H1 (cell line): ENCODE measurements around the gene ALLC. TPM values are rescaled to one million over a fixed set of nuclear protein-coding genes. Genes with fewer than 3 reads are reported as not detected.

Source experiments
- CBX5 ChIP-seq: fragments of 300-800, 300-1000 bp; sonication (generic); IDR thresholded peaks from 2 replicates; pipeline ENCODE4 v1.7.1; 2016; ENCODE audit warnings: antibody characterized with exemption, low read length, low read depth
- SP1 ChIP-seq: IDR thresholded peaks from 2 replicates; pipeline ENCODE4 v1.6.1; 2011; ENCODE audit warnings: low read depth, low read length
- polyA plus RNA-seq, 7 experiments: library from polyadenylated mRNA; depleted of rRNA in 3 of 7; stranded (reverse) in 5 of 7; unstranded in 2 of 7; fragments of >200 nt in 5 of 7; fragments of 200-250 nt in 2 of 7; gene quantifications; 1 replicate in 5 of 7; 2 replicates in 1 of 7; 4 replicates in 1 of 7; pipeline versions ENCODE4 v1.2.1 to v1.2.3, GENCODE V29; 2011 to 2013; ENCODE audit warnings: missing spikeins in 2 of 7, mixed read lengths in 2 of 7
- total RNA-seq: library from RNA; stranded (reverse); fragmentation: NEBNext Ultra II Directional; extraction: Animal tissue kit (Norgen Biotek cat#: 25700); gene quantifications from 2 replicates; pipeline ENCODE4 v1.2.1, GENCODE V29; 2021
- TF ChIP-seq, protein P1 (sequence below): IDR thresholded peaks from 2 replicates; pipeline ENCODE4 v1.6.1; 2012; ENCODE audit warnings: inconsistent platforms
- TF ChIP-seq, protein P2 (sequence below): IDR thresholded peaks from 2 replicates; pipeline ENCODE4 v1.6.1; 2012; ENCODE audit warnings: low read length, inconsistent platforms

ALLC gene
- total and polyA plus RNA-seq, 2 of the 8 experiments (the other 6 are each of a cell fraction or from before 2014, with no cell fraction given), result not detected

DNA sequence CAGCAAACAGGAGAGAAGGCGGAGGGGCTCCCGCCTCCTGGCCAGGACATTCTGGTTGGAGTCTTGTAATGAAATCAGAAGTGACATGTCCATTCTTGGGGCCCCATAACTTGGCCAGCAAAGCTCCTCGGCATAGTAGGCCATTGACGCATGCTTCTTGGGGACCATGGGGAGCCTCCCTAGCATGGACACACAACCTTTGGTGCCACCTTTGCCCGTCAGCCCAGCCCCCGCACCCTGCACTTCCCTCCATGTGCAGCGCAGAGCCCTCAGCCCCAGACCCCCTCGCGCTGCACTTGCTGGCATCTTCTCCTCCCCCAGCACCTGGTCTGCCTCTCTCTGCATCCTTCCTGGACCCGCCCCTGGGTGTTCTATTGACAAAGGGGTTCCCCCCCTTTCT, 68.5 kb downstream of the ALLC start (continued):
- TF ChIP-seq, protein P1, sequence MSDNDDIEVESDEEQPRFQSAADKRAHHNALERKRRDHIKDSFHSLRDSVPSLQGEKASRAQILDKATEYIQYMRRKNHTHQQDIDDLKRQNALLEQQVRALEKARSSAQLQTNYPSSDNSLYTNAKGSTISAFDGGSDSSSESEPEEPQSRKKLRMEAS, result no peak
- no peak for TF ChIP-seq CBX5
- TF ChIP-seq, protein P2, sequence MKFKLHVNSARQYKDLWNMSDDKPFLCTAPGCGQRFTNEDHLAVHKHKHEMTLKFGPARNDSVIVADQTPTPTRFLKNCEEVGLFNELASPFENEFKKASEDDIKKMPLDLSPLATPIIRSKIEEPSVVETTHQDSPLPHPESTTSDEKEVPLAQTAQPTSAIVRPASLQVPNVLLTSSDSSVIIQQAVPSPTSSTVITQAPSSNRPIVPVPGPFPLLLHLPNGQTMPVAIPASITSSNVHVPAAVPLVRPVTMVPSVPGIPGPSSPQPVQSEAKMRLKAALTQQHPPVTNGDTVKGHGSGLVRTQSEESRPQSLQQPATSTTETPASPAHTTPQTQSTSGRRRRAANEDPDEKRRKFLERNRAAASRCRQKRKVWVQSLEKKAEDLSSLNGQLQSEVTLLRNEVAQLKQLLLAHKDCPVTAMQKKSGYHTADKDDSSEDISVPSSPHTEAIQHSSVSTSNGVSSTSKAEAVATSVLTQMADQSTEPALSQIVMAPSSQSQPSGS, result no peak
- TF ChIP-seq SP1, result no peak
